GM19372 (cell line): ENCODE measurements around the gene MMS19.
"Not testable (repeated sequence)": the region's sequence is repeated elsewhere in the genome, so short reads cannot be mapped to it uniquely, and the experiment has no call there.

Experiments used
- ATAC-seq: cut with Tn5 transposase; IDR thresholded peaks from one replicate; pipeline ENCODE4 v1.9.1; 2021; ENCODE audit warnings: mild to moderate bottlenecking, low read depth, moderate library complexity; ENCODE audit not compliant: unreplicated experiment

The MMS19 gene

GRCh38 chr10:97503406-97503805 lies 5.2 kb upstream of the MMS19 start:
- no peak for ATAC-seq

GRCh38 chr10:97502916-97503315 lies 4.7 kb upstream of the MMS19 start:
- ATAC-seq: no peak

- no peak for ATAC-seq
Observed at GRCh38 chr10:97500297-97500575, 2.0 kb upstream of the MMS19 start.

GRCh38 chr10:97499561-97500296 lies 1.5 kb upstream of the MMS19 start:
- no peak for ATAC-seq

GRCh38 chr10:97498841-97499560 lies 779 bp upstream of the MMS19 start, which contains the start of gene UBTD1:
UBTD1 (plus strand) TSS chr10:97498924; CDS start chr10:97499204, 280 bp downstream.
- ATAC-seq: no peak

- ATAC-seq: no peak
Observed at GRCh38 chr10:97497572-97498075, 598 bp downstream of the MMS19 start.

GRCh38 chr10:97494863-97495506 lies 3.2 kb downstream of the MMS19 start:
- ATAC-seq: no peak

- no peak for ATAC-seq
Observed at GRCh38 chr10:97494151-97494550, 4.1 kb downstream of the MMS19 start.

- ATAC-seq: no peak
Observed at GRCh38 chr10:97490592-97490991, 7.6 kb downstream of the MMS19 start.

- no peak for ATAC-seq
Observed at GRCh38 chr10:97485647-97486281, 12.5 kb downstream of the MMS19 start.

GRCh38 chr10:97483921-97484320 lies 14.3 kb downstream of the MMS19 start:
- ATAC-seq: no peak

GRCh38 chr10:97483506-97483905 lies 14.7 kb downstream of the MMS19 start:
- ATAC-seq: no peak

GRCh38 chr10:97482381-97482780 lies 15.8 kb downstream of the MMS19 start:
- no peak for ATAC-seq

- ATAC-seq: no peak
Observed at GRCh38 chr10:97481071-97481470, 17.2 kb downstream of the MMS19 start.

GRCh38 chr10:97479939-97480338 lies 18.3 kb downstream of the MMS19 start:
- ATAC-seq: no peak

GRCh38 chr10:97479410-97479809 lies 18.8 kb downstream of the MMS19 start:
- ATAC-seq: not testable (repeated sequence)

- ATAC-seq: no peak
Observed at GRCh38 chr10:97475936-97476594, 22.2 kb downstream of the MMS19 start.

- ATAC-seq: no peak
Observed at GRCh38 chr10:97474918-97475317, 23.3 kb downstream of the MMS19 start.

- ATAC-seq: not testable (repeated sequence)
Observed at GRCh38 chr10:97468781-97469180, 29.4 kb downstream of the MMS19 start.

GRCh38 chr10:97468162-97468561 lies 30.1 kb downstream of the MMS19 start:
- peak; percentile 69 for ATAC-seq
